Activated CD4-positive, alpha-beta T cell treated with anti-CD3 and anti-CD28 coated beads, Interleukin-2, Interleukin-4, amounts not matched to agents 100 ng/mL and 50 ng/mL, durations not matched to agents 16 hours and 8 hours (primary cell): ENCODE measurements around the gene EIF2B5.
"Not testable (repeated sequence)": the region's sequence is repeated elsewhere in the genome, so short reads cannot be mapped to it uniquely, and the experiment has no call there.

Experiments used
- DNase-seq: peaks from one replicate; pipeline ENCODE4 v3.0.0-alpha.2; 2020; ENCODE audit warnings: low spot score

EIF2B5 gene

GRCh38 chr3:184135149-184135910, at the start of gene EIF2B5:
EIF2B5 (plus strand) TSS chr3:184135358; CDS start chr3:184135386, 28 bp downstream.
- peak; percentile 92 for DNase-seq

DNA sequence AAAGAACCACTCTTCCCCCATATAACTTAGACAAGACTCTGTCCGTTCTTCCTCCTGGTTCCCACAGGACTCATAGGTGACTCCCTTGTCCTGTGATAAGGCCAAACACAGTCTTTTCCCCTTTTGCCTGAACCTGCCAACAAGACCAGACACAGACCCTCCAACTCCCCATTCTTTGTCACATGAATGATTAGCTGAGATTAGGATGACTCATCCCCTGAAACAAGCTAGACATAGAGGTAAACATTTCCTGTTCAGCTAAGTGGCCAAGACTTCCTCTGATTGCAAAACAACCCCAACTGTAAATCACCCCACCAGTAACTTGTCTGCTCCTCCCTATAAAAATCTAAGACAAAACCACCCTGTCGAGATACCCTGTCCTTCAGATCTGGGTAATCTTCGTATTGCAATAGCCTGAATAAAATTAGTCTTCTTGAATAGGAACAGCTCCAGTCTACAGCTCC, 49.7 kb upstream of the EIF2B5 start:
- DNase-seq, result peak; percentile 47

DNA sequence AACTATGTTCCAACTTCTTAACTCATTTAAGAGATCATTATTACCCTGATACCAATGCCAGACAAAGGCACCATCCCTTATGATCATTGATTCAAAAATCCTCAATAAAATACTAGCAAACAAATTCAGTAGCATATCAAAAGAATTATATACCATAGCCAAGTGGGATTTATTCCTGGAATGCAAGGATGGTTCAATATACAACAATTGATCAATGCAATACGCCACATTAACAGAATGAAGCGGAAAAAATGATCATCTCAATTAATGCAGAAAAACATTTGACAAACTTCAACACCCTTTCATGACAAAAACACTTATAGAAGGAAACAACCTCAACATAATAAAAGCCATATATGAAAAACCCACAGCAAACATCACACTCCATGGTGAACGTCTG, 43.0 kb upstream of the EIF2B5 start:
- DNase-seq, result no peak

- no peak for DNase-seq
Observed at GRCh38 chr3:184096811-184097383, 38.3 kb upstream of the EIF2B5 start, which contains the start of gene HTR3E. HTR3E (plus strand) TSS chr3:184097064; CDS start chr3:184097530, 466 bp downstream.

GRCh38 chr3:184097556-184097955, 37.6 kb upstream of the EIF2B5 start:
- no peak for DNase-seq

- DNase-seq, result no peak
Observed at GRCh38 chr3:184099806-184100686, 35.1 kb upstream of the EIF2B5 start.

- DNase-seq, result peak; percentile 15
Observed at GRCh38 chr3:184110316-184110725, 24.8 kb upstream of the EIF2B5 start.

DNA sequence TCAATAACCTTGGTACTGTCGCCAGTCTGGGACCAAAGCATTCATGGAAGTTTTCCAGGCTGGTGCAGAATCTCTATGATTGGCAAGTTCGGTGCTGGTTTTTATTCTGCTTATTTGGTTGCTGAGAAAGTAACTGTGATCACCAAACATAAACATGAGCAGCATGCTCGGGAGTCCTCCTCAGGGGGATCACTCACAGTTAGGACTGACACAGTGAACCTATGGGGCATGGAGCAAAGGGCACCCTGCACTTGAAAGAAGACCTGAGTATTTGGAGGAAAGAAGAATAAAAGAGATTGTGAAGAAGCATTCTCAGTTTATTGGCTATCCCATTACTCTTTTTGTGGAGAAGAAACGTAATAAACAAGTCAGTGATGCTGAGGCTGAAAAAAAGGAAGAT, 19.1 kb upstream of the EIF2B5 start:
- DNase-seq, result no peak

- DNase-seq, result no peak
Observed at GRCh38 chr3:184117636-184118035, 17.5 kb upstream of the EIF2B5 start.

GRCh38 chr3:184121031-184121430, 14.1 kb upstream of the EIF2B5 start:
- DNase-seq, result not testable (repeated sequence)

- no peak for DNase-seq
Observed at GRCh38 chr3:184126006-184126405, 9.2 kb upstream of the EIF2B5 start.

DNA sequence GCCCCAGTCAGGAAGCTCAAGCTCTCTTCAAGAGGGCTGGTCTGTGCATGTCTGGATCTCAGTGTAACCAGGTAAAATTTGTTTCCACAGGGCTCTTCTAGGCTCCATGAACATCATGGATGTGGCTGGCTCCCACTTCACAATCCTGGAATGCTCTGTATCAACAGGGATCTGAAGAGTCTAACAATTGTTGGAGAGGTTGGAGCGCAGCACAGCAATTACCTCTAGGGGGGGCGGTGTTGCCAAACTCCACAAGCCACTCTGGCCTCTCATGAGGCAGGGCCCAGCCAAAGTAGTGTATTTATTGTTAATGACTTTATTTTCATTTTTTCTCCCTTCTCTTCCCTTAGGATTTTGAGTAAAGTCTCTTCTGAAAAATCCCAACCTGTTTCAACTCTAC, 6.1 kb upstream of the EIF2B5 start:
- DNase-seq, result no peak

DNA sequence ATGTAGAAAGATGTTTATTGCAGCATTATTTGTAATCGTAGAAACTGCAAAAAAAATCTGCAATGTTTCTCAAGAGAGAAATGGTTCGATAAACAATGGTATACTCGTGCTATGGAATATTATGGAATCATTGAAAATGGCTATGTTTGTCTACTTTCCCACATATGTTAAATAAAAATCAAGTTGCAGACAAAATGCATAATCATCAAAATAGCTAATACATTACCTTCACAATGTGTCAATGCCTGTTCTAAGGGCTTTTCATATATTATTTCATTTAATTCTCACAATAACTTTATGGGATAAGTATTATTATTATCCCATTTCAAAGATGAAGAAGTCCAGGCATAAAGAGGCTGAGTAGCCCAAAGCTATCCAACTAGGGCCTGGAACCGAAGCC, 2.2 kb upstream of the EIF2B5 start:
- no peak for DNase-seq

DNA sequence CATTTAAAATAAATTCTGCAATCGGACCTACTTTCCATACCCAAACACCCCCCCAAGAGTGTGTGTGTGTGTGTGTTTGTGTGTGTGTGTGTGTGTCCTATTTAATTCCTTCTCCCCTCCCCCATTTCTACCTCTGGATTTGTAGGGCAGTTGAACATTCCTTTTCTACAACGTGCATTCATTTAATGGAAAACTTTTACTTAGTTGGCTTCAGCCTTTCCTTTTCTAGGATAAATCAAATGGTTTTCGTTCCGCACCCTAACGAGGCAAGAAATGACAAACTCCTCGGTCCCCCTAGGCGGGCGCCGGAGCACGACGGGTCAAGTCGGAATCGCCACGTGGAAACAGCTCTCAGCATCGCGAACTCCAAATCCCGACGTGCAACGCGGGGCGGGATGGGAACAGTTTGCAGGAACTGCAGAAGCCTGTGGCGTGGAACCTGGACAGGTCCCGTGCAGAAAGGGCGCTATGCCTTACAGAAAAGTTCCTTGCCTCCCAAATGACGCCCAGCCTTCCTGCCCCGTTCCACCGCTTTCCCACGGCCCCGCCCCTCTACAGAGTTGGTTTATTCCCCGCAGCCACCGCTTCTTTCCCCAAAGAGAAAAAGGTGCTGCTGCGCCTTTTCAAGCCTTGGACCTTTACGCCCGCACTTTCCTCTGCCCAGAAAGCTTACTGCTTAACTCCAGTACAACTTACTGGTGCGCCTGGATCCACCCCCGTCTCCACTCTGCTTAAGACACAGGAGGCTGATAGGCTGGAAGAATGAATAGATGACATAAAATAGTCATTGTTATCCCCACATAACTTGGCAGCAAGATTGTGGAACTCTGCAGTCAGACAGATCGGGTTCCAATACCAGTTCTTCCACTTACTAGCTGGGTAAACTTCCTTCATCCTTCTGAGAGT, 1.1 kb upstream of the EIF2B5 start:
- DNase-seq, result peak; percentile 65

DNA sequence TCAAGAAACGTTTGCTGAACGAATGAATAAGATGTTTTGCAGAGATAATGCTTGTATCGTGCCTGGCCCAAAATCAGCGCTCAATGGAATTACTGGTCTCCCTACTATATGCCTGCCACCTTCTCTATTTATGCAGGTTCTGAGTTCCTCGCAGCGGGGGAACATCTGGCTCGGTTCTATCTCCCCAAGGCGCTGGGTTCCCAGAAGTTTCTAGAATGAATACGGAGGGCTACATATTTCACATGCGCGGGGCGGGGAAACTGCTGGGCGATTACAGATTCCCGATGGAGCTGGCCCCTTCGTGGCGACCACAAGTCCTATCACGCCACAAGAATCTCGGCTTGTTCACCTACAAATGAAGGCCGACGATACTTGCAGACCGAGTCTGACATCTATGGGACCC, 411 bp upstream of the EIF2B5 start:
- DNase-seq, result peak; percentile 17

DNA sequence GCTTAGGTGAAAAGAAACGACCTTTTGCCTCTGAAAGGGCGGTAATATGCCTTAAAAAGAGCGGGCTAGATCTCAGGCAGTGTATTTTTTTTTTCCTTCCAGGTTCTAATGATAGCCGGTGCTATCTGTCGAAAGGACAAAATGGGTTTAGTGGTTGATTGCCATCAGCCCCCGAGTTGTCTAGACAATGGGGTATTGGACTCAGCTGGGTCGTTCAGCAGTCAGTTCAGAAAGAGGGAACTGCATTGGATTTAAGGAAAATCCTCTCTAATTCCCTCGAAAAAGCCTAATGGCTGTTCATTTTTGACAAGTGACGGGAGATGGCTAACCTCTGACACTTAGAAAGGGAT, 728 bp downstream of the EIF2B5 start:
- DNase-seq, result no peak

GRCh38 chr3:184140436-184140835, 5.3 kb downstream of the EIF2B5 start:
- no peak for DNase-seq

- DNase-seq, result no peak
Observed at GRCh38 chr3:184142199-184142598, 7.0 kb downstream of the EIF2B5 start.

DNA sequence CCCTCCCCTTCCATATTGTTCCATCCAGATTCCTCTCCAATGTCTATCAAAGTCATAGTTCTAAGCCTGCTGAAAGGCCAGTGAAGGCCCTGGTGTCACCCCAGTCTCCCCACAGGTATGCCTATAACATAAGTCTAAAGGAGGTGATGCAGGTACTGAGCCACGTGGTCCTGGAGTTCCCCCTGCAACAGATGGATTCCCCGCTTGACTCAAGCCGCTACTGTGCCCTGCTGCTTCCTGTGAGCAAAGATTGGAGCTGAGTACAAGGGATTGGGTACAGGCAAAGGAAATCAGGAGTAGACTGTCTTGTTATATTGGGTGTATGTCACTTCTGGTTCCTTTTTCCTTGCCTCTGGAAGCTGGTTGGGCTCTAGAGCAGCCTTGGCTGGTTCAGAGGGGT, 8.2 kb downstream of the EIF2B5 start:
- no peak for DNase-seq

DNA sequence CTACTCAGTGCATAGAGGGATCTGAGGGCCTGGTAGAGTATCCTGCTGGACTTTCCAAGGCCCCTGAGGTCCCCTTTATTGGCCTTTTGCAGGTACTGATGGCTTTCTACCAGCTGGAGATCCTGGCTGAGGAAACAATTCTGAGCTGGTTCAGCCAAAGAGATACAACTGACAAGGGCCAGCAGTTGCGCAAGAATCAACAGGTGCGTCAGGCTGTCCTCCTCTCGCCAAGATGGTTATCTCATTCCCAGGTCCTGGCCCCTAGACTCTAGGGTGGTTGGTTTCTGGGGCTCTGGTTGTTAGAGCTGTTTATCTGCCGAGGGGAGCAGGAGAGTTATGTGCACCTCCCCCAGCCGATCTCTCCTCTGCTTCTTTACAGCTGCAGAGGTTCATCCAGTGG, 9.3 kb downstream of the EIF2B5 start:
- DNase-seq, result no peak

DNA sequence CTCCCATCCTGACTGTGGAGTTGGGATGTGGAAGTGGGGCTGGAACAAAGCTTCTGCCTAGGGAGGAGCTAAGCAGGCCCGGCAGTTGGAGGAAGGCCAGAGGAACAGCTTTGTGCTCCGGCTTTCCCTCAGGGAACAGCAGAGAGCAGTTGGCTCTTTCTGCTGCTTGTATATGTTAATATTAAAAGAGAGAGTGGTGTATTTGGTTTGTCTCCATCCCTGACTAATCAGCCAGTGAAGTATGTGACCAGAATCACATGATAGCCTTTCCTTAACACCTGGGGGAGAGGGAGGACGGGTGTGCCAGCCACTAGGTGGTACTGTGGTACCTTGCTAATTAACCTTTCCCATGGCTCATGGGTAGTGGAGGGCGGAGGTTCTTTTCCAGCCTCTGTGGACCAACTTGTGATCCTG, 10.0 kb downstream of the EIF2B5 start:
- DNase-seq, result peak; percentile 24
